Astrocyte of the spinal cord (primary cell): ENCODE data around the gene SRGAP1.

Experiments used
- DNase-seq: peaks from one replicate; pipeline ENCODE4 v3.0.0; 2011; ENCODE audit warnings: low read depth, low spot score
- H3K4me3 ChIP-seq: 2 replicates; pipeline ENCODE4 v1.5.1; 2011; ENCODE audit warnings: low read depth, mild to moderate bottlenecking, low read length, moderate library complexity
- in situ Hi-C: cut with HindIII; loops from 2 replicates; pipeline ENCODE4 v1.10.0; 2017; ENCODE audit warnings: low sequenced_read_pairs
- TF ChIP-seq, protein P1 (sequence below): IDR thresholded peaks from 2 replicates; pipeline ENCODE4 v1.5.1; 2012; ENCODE audit warnings: low read depth, mild to moderate bottlenecking, low read length, inconsistent platforms

SRGAP1 gene

DNA sequence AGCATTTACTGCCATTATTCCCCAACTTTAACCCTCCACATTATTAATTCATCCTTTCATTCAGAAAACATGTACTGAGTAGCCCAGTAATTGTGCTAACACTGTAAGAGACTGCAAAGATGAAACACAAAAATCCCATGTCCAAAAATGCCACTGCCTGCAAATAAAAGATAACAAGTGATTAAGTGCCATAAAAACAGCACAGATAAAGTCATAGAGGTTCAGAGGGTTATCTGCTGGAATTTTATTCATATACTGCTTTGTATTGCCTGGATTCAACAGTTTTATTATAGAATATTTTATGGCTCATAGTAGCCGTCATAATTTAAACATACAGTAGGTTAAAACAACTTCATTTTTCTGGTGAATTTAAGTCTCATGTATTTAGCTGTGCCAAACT is 199.7 kb downstream of the SRGAP1 start:
- in situ Hi-C loops: no loop called here
- TF ChIP-seq, protein P1, sequence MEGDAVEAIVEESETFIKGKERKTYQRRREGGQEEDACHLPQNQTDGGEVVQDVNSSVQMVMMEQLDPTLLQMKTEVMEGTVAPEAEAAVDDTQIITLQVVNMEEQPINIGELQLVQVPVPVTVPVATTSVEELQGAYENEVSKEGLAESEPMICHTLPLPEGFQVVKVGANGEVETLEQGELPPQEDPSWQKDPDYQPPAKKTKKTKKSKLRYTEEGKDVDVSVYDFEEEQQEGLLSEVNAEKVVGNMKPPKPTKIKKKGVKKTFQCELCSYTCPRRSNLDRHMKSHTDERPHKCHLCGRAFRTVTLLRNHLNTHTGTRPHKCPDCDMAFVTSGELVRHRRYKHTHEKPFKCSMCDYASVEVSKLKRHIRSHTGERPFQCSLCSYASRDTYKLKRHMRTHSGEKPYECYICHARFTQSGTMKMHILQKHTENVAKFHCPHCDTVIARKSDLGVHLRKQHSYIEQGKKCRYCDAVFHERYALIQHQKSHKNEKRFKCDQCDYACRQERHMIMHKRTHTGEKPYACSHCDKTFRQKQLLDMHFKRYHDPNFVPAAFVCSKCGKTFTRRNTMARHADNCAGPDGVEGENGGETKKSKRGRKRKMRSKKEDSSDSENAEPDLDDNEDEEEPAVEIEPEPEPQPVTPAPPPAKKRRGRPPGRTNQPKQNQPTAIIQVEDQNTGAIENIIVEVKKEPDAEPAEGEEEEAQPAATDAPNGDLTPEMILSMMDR: no peak
- no peak overlapping the region for H3K4me3 ChIP-seq
- no peak for DNase-seq

DNA sequence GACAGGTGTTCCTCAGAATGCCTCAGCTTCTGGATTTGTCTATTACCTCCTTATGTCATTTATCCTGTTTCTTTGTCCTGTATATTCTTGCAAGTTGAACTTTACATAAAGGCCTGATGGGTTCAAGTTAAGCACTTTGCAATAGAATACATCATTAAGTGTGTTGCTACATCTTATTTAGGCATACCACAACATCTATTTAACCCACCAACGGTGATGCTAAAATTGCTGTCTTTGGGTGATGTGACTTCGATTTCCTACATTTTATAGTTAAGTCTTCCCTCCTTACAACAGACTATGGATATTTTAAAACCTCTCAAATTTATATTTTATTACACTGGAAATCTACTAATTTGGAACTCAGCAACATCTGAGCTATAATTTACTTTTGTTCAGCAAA is 206.6 kb downstream of the SRGAP1 start:
- in situ Hi-C loops: no loop called here
- no peak overlapping the region for H3K4me3 ChIP-seq
- no peak for DNase-seq
- TF ChIP-seq, protein P1: no peak

DNA sequence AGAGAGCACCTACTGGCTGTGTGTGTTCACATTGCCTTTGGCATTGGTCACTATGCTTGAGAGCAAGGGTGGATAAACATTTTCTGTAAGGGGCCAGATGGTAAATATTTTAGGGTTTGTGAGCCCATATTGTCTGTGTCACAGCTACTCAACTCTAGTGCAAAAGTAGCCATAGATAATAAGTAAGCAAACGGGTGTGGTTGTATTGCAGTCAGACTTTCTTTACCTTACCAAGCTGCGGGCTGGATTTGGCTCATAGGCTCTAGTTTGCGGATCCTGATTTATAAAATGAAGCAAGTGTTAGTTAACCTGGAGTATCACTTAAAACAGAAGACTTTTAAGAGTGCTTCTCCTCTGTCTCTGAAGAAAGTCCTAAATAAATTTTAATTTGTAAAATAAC is 208.6 kb downstream of the SRGAP1 start:
- DNase-seq: no peak
- TF ChIP-seq, protein P1: no peak
- in situ Hi-C loops: no loop called here

DNA sequence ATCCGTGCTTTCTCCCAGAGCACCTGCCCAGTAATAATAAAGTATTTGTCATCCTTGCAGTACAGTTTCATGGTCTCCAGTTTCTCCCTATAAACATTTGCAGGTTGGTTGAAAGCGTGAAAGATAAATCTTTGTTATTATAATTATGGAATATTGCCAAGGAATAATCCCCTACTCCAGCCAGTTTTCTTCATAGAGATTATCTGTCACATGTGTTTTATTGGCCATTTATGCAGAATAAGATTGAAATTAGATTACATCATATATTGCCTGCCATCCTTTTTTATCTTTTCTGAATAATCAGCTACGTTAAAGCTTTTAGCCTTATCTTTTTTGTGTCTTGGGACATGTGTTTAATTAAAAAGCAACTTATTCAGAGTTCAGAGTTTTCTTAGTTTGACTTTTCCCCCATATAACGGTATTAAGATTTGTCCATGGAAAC is 209.6 kb downstream of the SRGAP1 start:
- in situ Hi-C loops: no loop called here
- TF ChIP-seq, protein P1: no peak

More for the DNA sequence above, 208.6 kb downstream of the SRGAP1 start:
- H3K4me3 ChIP-seq: no peak overlapping the region

DNA sequence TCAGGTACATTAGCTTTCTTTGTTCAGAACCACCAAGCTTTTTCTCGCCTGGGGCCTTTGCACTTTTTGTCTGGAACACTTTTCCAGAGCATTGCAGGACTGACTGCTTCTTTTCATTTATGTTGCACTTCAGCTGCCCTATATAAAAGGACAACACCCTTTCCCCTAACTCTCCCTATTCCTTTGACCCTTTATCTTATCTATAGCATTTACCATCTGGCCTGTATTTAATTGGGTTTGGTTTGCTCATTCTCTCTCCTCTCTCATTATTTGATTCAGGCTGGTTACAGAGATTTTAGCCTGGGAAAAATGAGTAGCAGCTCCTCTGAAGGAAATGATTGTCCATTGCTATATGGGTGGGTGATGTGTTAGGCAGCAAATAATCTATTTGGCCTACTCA is 212.2 kb downstream of the SRGAP1 start:
- in situ Hi-C loops: no loop called here
- no peak for DNase-seq
- no peak overlapping the region for H3K4me3 ChIP-seq
- TF ChIP-seq, protein P1: no peak

More for the DNA sequence above, 209.6 kb downstream of the SRGAP1 start:
- no peak overlapping the region for H3K4me3 ChIP-seq
- DNase-seq: no peak

DNA sequence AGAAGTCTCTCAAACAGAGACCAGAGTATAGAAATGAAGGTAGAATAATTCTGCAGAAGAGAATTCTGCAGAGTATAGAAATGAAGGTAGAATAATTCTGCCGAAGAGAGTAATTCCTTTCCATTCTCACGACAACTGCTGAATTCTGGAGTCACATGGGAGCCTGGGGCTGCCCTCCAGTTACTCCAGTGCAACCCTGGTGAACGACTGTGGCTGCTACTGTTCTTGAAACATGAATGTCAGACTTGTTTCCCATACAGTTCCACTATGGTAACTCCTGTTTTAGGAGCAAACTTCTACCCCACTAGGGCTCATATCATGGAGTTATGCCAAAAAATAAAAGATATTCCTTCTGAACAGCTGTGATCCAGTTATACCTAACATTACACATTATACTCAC is 213.2 kb downstream of the SRGAP1 start:
- TF ChIP-seq, protein P1: no peak
- H3K4me3 ChIP-seq: no peak overlapping the region
- no peak for DNase-seq
- in situ Hi-C loops: no loop called here
